Mesenchymal stem cell (in vitro differentiated cells and primary cell): Measurements from ENCODE around the gene PACC1.
"Not testable (repeated sequence)": the region's sequence is repeated elsewhere in the genome, so short reads cannot be mapped to it uniquely, and the experiment has no call there.

Source experiments
- DNase-seq: peaks from one replicate; pipeline ENCODE4 v3.0.0-alpha.2; 2013
- H2AFZ ChIP-seq: one replicate; pipeline ENCODE4 v1.6.1; 2013; ENCODE audit warnings: low read depth, mild to moderate bottlenecking, control low read depth, inconsistent platforms, low read length, moderate library complexity
- H2AK5ac ChIP-seq: 2 replicates; pipeline ENCODE4 v1.6.1; 2013; ENCODE audit warnings: low read length, moderate library complexity, mild to moderate bottlenecking, inconsistent platforms; ENCODE audit not compliant: severe bottlenecking
- H2BK120ac ChIP-seq: one replicate; pipeline ENCODE4 v1.6.1; 2013; ENCODE audit warnings: low read depth, mild to moderate bottlenecking, inconsistent platforms, low read length, moderate library complexity
- H2BK12ac ChIP-seq, 2 experiments: one replicate each; pipeline ENCODE4 v1.6.1; 2013; ENCODE audit warnings: inconsistent platforms in 2 of 2, low read length in 2 of 2, mild to moderate bottlenecking in 2 of 2, moderate library complexity in 2 of 2, control low read depth in 1 of 2
- H2BK15ac ChIP-seq: one replicate; pipeline ENCODE4 v1.6.1; 2013; ENCODE audit warnings: mild to moderate bottlenecking, low read depth, inconsistent platforms; ENCODE audit not compliant: poor library complexity, severe bottlenecking
- H2BK5ac ChIP-seq: 2 replicates; pipeline ENCODE4 v1.6.1; 2013; ENCODE audit warnings: low read depth, mild to moderate bottlenecking, low read length, control low read depth, inconsistent platforms; ENCODE audit not compliant: poor library complexity, severe bottlenecking
- H3K14ac ChIP-seq, 2 experiments: one replicate each; pipeline ENCODE4 v1.6.1; 2013; ENCODE audit warnings: inconsistent platforms in 2 of 2, low read length in 2 of 2, control low read depth in 1 of 2, mild to moderate bottlenecking in 1 of 2, moderate library complexity in 1 of 2
- H3K18ac ChIP-seq, 2 experiments: one replicate each; pipeline ENCODE4 v1.6.1; 2013; ENCODE audit warnings: inconsistent platforms in 2 of 2, low read length in 2 of 2, control low read depth in 1 of 2, low read depth in 1 of 2, mild to moderate bottlenecking in 1 of 2
- H3K23ac ChIP-seq, 2 experiments: one replicate each; pipeline ENCODE4 v1.6.1; 2013; ENCODE audit warnings: inconsistent platforms in 2 of 2, low read length in 2 of 2, mild to moderate bottlenecking in 2 of 2, moderate library complexity in 2 of 2, control low read depth in 1 of 2
- H3K27ac ChIP-seq: 2 replicates; pipeline ENCODE4 v1.5.1; 2013; ENCODE audit warnings: mild to moderate bottlenecking, moderate library complexity, low read length, control low read depth, inconsistent platforms; ENCODE audit not compliant: poor library complexity, severe bottlenecking
- H3K27me3 ChIP-seq, 2 experiments: 2 replicates each; pipeline versions ENCODE4 v1.6.1 to v1.7.0; 2013; ENCODE audit warnings: low read length in 2 of 2, mild to moderate bottlenecking in 2 of 2, moderate library complexity in 2 of 2, control low read depth in 1 of 2, inconsistent platforms in 1 of 2; ENCODE audit not compliant: control insufficient read depth in 1 of 2, insufficient read depth in 1 of 2
- H3K36me3 ChIP-seq, 2 experiments: 2 replicates each; pipeline versions ENCODE4 v1.6.1 to v1.7.0; 2013; ENCODE audit warnings: low read length in 2 of 2, control low read depth in 1 of 2, inconsistent platforms in 1 of 2, low read depth in 1 of 2, mild to moderate bottlenecking in 1 of 2; ENCODE audit not compliant: insufficient read depth in 2 of 2, control insufficient read depth in 1 of 2
- H3K4ac ChIP-seq, 2 experiments: one replicate each; pipeline ENCODE4 v1.6.1; 2013; ENCODE audit warnings: inconsistent platforms in 2 of 2, low read length in 2 of 2, mild to moderate bottlenecking in 2 of 2, moderate library complexity in 2 of 2, control low read depth in 1 of 2, low read depth in 1 of 2
- H3K4me1 ChIP-seq: 2 replicates; pipeline ENCODE4 v1.6.1; 2013; ENCODE audit warnings: low read depth, low read length, control low read depth; ENCODE audit not compliant: control insufficient read depth, insufficient read depth
- H3K4me2 ChIP-seq: 2 replicates; pipeline ENCODE4 v1.6.1; 2013; ENCODE audit warnings: low read length, mild to moderate bottlenecking, inconsistent platforms; ENCODE audit not compliant: poor library complexity, severe bottlenecking
- H3K4me3 ChIP-seq, 2 experiments: 2 replicates each; pipeline versions ENCODE4 v1.5.1 to v1.7.0; 2013; ENCODE audit warnings: low read length in 2 of 2, mild to moderate bottlenecking in 2 of 2, control low read depth in 1 of 2, low read depth in 1 of 2; ENCODE audit not compliant: insufficient read depth in 1 of 2
- H3K79me1 ChIP-seq: replicated peaks from 2 replicates; pipeline ENCODE4 v1.6.1; 2013; ENCODE audit warnings: mild to moderate bottlenecking, control low read depth, low read length, inconsistent platforms; ENCODE audit not compliant: poor library complexity, severe bottlenecking
- H3K9ac ChIP-seq: 2 replicates; pipeline ENCODE4 v1.7.0; 2013; ENCODE audit warnings: mild to moderate bottlenecking, low read length, moderate library complexity
- H3K9me3 ChIP-seq: 2 replicates; pipeline ENCODE4 v1.7.0; 2013; ENCODE audit warnings: mild to moderate bottlenecking, low read length; ENCODE audit not compliant: control insufficient read depth
- H4K8ac ChIP-seq: one replicate; pipeline ENCODE4 v1.6.1; 2013; ENCODE audit warnings: inconsistent platforms, mild to moderate bottlenecking, low read length, moderate library complexity
- H4K91ac ChIP-seq: one replicate; pipeline ENCODE4 v1.6.1; 2013; ENCODE audit warnings: mild to moderate bottlenecking, low read length, inconsistent platforms
- WGBS: methylation state at CpG from one replicate; pipeline ENCODE4 v1.1.7; 2013; ENCODE audit warnings: mixed read lengths; 5-methylcytosine and 5-hydroxymethylcytosine counted together

The PACC1 gene

DNA sequence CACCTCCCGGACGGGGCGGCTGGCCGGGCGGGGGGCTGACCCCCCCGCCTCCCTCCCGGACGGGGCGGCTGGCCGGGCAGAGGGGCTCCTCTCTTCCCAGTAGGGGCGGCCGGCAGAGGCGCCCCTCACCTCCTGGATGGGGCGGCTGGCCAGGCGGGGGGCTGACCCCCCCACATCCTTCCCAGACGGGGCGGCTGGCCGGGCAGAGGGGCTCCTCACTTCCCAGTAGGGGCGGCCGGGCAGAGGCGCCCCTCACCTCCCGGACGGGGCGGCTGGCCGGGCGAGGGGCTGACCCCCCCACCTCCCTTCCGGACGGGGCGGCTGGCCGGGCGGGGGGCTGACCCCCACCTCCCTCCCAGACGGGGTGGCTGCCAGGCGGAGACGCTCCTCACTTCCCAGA is 93.7 kb downstream of the PACC1 start:
- H2BK12ac ChIP-seq, H3K36me3 ChIP-seq, H3K79me1 ChIP-seq, H3K4ac ChIP-seq, H2BK5ac ChIP-seq, H3K9ac ChIP-seq, H2BK15ac ChIP-seq, H4K8ac ChIP-seq, H3K27ac ChIP-seq, H2AFZ ChIP-seq, H4K91ac ChIP-seq, DNase-seq, H3K18ac ChIP-seq, H3K23ac ChIP-seq, H2AK5ac ChIP-seq, H3K27me3 ChIP-seq, H3K4me3 ChIP-seq, H3K14ac ChIP-seq, H2BK120ac ChIP-seq, H3K4me1 ChIP-seq, H3K9me3 ChIP-seq, H3K4me2 ChIP-seq: not testable (repeated sequence)
- WGBS = no CpG with 5 or more reads among the region's 34 CpGs

DNA sequence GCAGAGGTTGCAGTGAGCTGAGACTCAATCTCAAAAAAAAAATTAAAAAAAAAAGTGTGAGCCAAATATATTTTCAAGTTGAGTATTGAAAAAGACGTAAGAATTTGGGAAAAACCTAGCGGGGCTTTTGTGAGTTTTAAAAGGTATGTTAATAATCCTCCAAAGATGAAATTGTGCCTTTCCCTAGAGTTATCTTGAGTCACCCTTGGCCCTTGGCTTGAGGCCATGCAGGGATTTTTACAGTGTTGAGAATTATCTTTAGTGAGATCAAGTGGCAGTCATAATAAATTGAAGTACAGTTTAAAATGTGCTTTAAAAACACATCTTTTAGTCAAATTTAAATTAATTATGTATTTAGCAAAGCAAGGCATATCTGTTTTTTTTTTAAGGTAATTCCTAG is 96.8 kb downstream of the PACC1 start:
- H2AFZ ChIP-seq = no peak overlapping the region
- H3K9me3 ChIP-seq = no peaks in the 10 kb centered on the region
- no peak overlapping the region for H3K27ac ChIP-seq
- no peak overlapping the region for H3K4me3 ChIP-seq
- no peak overlapping the region for H2BK120ac ChIP-seq
- H3K4ac ChIP-seq = no peak overlapping the region
- H4K91ac ChIP-seq = no peak overlapping the region
- no peaks in the 10 kb centered on the region for H3K4me1 ChIP-seq
- H4K8ac ChIP-seq = no peak overlapping the region
- no peaks in the 10 kb centered on the region for H3K27me3 ChIP-seq
- no peak overlapping the region for H3K23ac ChIP-seq
- H2BK5ac ChIP-seq = no peak overlapping the region
- H2BK12ac ChIP-seq = no peak overlapping the region
- H3K14ac ChIP-seq = no peak overlapping the region
- H2BK15ac ChIP-seq = no peak overlapping the region
- H3K4me2 ChIP-seq = no peak overlapping the region
- WGBS = 97% methylated on average over 2 of the region's 2 CpGs
- no peaks in the 10 kb centered on the region for H3K36me3 ChIP-seq
- DNase-seq = no peak
- no peak overlapping the region for H3K9ac ChIP-seq
- H2AK5ac ChIP-seq = no peak overlapping the region
- peaks cover 7% of the 10 kb centered on the region for H3K79me1 ChIP-seq
- no peak overlapping the region for H3K18ac ChIP-seq

DNA sequence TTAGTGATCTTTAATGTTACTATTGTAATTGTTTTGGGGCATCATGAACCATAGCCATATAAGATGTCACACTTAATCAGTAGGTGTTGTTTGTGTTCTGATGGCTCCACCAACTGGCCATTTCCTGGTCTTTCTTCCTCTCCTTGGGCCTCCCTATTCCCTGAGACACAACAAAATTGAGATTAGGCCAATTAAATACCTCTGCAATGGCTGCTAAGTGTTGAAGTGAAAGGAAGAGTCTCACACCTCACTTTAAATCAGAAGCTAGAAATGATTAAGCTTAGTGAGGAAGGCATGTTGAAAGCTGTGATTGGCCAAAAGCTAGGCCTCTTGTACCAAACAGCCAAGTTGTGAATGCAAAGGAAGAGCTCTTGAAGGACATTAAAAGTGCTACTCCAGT is 98.8 kb downstream of the PACC1 start:
- no peak overlapping the region for H3K9ac ChIP-seq
- H2BK5ac ChIP-seq = no peak overlapping the region
- no peak overlapping the region for H3K4me3 ChIP-seq
- H2AK5ac ChIP-seq = no peak overlapping the region
- no peaks in the 10 kb centered on the region for H3K27me3 ChIP-seq
- no peaks in the 10 kb centered on the region for H3K4me1 ChIP-seq
- no peaks in the 10 kb centered on the region for H3K9me3 ChIP-seq
- no peak overlapping the region for H3K4ac ChIP-seq
- no peak overlapping the region for H3K23ac ChIP-seq
- H3K36me3 ChIP-seq = no peaks in the 10 kb centered on the region
- no peak overlapping the region for H3K4me2 ChIP-seq
- H3K79me1 ChIP-seq = peaks cover 9% of the 10 kb centered on the region
- H2BK12ac ChIP-seq = no peak overlapping the region
- H4K91ac ChIP-seq = no peak overlapping the region
- no peak overlapping the region for H3K27ac ChIP-seq
- no peak overlapping the region for H2BK15ac ChIP-seq
- H3K14ac ChIP-seq = no peak overlapping the region
- no peak overlapping the region for H3K18ac ChIP-seq
- no peak overlapping the region for H2BK120ac ChIP-seq
- no peak overlapping the region for H4K8ac ChIP-seq
- no peak overlapping the region for H2AFZ ChIP-seq
- peak; percentile 38 for DNase-seq

DNA sequence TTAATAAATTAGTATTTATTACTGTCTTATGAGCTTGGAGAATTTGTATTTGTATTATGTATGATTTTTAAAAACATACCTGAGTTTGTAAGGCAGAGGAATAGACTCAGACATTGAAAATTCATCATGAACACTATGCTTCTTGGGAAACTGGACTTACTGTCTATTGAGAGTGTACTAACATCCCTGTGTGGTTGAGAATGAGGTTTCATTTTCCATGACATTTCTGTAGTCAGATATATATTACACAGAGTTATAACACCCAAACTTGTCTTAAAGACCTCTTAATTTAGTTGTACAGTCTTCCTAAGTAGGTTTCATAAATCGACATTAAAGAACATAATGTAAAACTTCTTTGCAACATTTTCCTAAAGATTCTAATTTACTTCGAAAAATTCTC is 99.5 kb downstream of the PACC1 start:
- Histone ChIP-seq H3K27ac (no peak overlapping the region), H3K14ac (no peak overlapping the region), H2BK5ac (no peak overlapping the region), H3K9me3 (no peaks in the 10 kb centered on the region), H3K4ac (no peak overlapping the region), H3K4me1 (no peaks in the 10 kb centered on the region), H2AFZ (no peak overlapping the region), H3K4me3 (no peak overlapping the region), H3K36me3 (no peaks in the 10 kb centered on the region), H3K23ac (no peak overlapping the region), H4K91ac (no peak overlapping the region), H3K79me1 (peaks cover 15% of the 10 kb centered on the region), H3K27me3 (no peaks in the 10 kb centered on the region), H4K8ac (no peak overlapping the region), H3K4me2 (no peak overlapping the region), H2BK120ac (no peak overlapping the region), H2BK12ac (no peak overlapping the region), H3K18ac (no peak overlapping the region), H2AK5ac (no peak overlapping the region), H3K9ac (no peak overlapping the region), H2BK15ac (no peak overlapping the region)
- DNase-seq = no peak
- WGBS = 100% methylated on average over 1 of the region's 2 CpGs
